Right lobe of liver (tissue), 4 donors: ENCODE measurements around the gene GNG4.

Experiments
- POLR2A ChIP-seq: fragments of 450-650 bp; IDR thresholded peaks from one replicate; pipeline ENCODE4 v1.6.1; 2017; ENCODE audit warnings: antibody characterized with exemption, mild to moderate bottlenecking
- TF ChIP-seq, protein P1 (sequence below), 4 donors: fragments of 200-600 bp in 3 of 4; fragments of 450-650 bp in 1 of 4; IDR thresholded peaks; one replicate each; pipeline versions ENCODE4 v1.5.1 to v1.8.0; 2016 to 2022; ENCODE audit warnings: antibody characterized with exemption in 4 of 4, mild to moderate bottlenecking in 2 of 4
- donor health status: DM: no; HTN: no; CAD: no.
- donor health status: DM: no; HTN: no; CAD: no.
- donor health status: DM: no; HTN: yes; CAD: no.

DNA sequence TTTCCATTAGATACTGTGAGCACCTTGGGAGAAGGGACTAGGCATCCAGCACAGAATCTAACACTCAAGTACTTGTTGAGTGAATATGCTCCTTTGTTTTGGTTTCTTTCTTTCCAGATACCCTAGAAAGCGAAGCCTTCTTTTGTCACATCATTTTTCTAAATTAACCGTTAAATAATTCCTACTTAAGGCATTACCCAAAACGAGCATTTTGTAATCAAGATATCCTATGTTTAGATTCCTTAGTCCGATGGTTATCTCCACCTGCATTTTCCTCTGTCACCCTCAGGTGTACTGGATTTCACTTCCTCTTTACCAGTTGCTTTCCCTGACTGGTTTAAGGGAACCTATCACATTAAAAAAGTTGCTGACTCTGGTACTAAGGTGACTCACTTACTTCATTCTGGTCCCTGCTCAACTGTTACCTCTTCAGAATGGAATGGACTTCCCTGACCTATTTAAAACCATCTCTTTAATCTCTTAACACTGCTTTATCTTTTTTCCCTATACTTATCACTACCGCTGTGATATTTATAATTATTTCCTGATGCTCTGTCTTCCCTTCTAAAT is 148.5 kb downstream of the GNG4 start:
- TF ChIP-seq, protein P1, sequence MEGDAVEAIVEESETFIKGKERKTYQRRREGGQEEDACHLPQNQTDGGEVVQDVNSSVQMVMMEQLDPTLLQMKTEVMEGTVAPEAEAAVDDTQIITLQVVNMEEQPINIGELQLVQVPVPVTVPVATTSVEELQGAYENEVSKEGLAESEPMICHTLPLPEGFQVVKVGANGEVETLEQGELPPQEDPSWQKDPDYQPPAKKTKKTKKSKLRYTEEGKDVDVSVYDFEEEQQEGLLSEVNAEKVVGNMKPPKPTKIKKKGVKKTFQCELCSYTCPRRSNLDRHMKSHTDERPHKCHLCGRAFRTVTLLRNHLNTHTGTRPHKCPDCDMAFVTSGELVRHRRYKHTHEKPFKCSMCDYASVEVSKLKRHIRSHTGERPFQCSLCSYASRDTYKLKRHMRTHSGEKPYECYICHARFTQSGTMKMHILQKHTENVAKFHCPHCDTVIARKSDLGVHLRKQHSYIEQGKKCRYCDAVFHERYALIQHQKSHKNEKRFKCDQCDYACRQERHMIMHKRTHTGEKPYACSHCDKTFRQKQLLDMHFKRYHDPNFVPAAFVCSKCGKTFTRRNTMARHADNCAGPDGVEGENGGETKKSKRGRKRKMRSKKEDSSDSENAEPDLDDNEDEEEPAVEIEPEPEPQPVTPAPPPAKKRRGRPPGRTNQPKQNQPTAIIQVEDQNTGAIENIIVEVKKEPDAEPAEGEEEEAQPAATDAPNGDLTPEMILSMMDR (IDR thresholded peaks at IDR 0.05) = no peak
- TF ChIP-seq POLR2A = no peak
